Measurements from ENCODE around the gene PRUNE2. TPM values are rescaled to one million over a fixed set of nuclear protein-coding genes. Genes with fewer than 3 reads are reported as not detected.
A peak's percentile ranks its signal among the peaks of the same experiment; 100 is the strongest.

PRUNE2 gene
- total and polyA plus RNA-seq, 2 of the 8 experiments (the other 6 are each of a cell fraction or from before 2014, with no cell fraction given) = 5.5 to 13.3 TPM

GRCh38 chr9:76646249-76646648 is 259.7 kb downstream of the PRUNE2 start:
- DNase-seq (ENCODE audit: low read depth in 1 of 2, low spot score in 2 of 2) = no peak
- no peaks in the 10 kb centered on the region for H4K20me1 ChIP-seq (replicated peaks in 1 of 2; ENCODE audit: control insufficient read depth in 1 of 2, insufficient read depth in 2 of 2, low read length in 2 of 2)
- TF ChIP-seq PHF8 (conservative IDR thresholded peaks at IDR 0.05; ENCODE audit: low read depth, low read length) = no peak
- TF ChIP-seq HDAC2 (IDR thresholded peaks at IDR 0.05; ENCODE audit: borderline replicate concordance in 1 of 2, low read depth in 2 of 2, low read length in 2 of 2) = no peak
- TF ChIP-seq TCF12 (IDR thresholded peaks at IDR 0.05; ENCODE audit: low read depth, low read length) = no peak
- no peak for TF ChIP-seq BACH1 (IDR thresholded peaks at IDR 0.05; ENCODE audit: low read length)
- no peak for TF ChIP-seq NANOG (IDR thresholded peaks at IDR 0.05; ENCODE audit: insufficient read depth, low read depth, low read length, poor library complexity, severe bottlenecking)
- no peak for TF ChIP-seq FOSL1 (IDR thresholded peaks at IDR 0.05; ENCODE audit: insufficient read depth, low read depth, low read length)
- TF ChIP-seq KDM5A (IDR thresholded peaks at IDR 0.05; ENCODE audit: low read length) = no peak
- no peak for TF ChIP-seq GABPA (IDR thresholded peaks at IDR 0.05; ENCODE audit: borderline replicate concordance, insufficient read depth, low read length)
- no peak for TF ChIP-seq TBP (IDR thresholded peaks at IDR 0.05; ENCODE audit: low read depth, low read length)
- no peak for TF ChIP-seq POLR2A (IDR thresholded peaks at IDR 0.05; ENCODE audit: control extremely low read depth in 1 of 2, low read depth in 2 of 2, low read length in 2 of 2)
- TF ChIP-seq CBX8 (IDR thresholded peaks at IDR 0.05; ENCODE audit: borderline replicate concordance, low read depth, low read length) = no peak
- TF ChIP-seq EP300 (IDR thresholded peaks at IDR 0.05; ENCODE audit: borderline replicate concordance in 1 of 2, low read depth in 2 of 2, low read length in 2 of 2) = no peak
- no peak for TF ChIP-seq TEAD4 (IDR thresholded peaks at IDR 0.05; ENCODE audit: low read depth, low read length)
- no peak for TF ChIP-seq TAF7 (optimal IDR thresholded peaks at IDR 0.05; ENCODE audit: borderline replicate concordance, low read depth, low read length)

More at GRCh38 chr9:76646249-76646648, 259.7 kb downstream of the PRUNE2 start:
- no peak overlapping the region for H3K14ac ChIP-seq (ENCODE audit: insufficient read length)
- H2BK120ac ChIP-seq (replicated peaks; ENCODE audit: low read depth, low read length) = no peak overlapping the region
- no peak overlapping the region for H3K4me3 ChIP-seq (ENCODE audit: extremely low read depth in 1 of 4, insufficient read depth in 2 of 4, low read depth in 3 of 4, low read length in 4 of 4)
- ChIA-PET CTCF (ENCODE audit: partially characterized antibody) (interaction anchor here (0.5 to 1.7 kb wide), 4 partner anchors 10 to 655 kb away, joined by 3 to 4 read pairs (median 3); no protein-coding TSS in a partner anchor), POLR2A (ENCODE audit: partially characterized antibody) (no interaction called here)
- no peak overlapping the region for H3K56ac ChIP-seq (replicated peaks; ENCODE audit: insufficient read length, low read depth, low read length)
- peak overlapping the region; percentile 42; the same call in 1 of the 2 replicates for H2AK5ac ChIP-seq (ENCODE audit: low read depth, low read length)
- H3K9ac ChIP-seq (replicated peaks in 1 of 4; ENCODE audit: extremely low read depth in 1 of 4, low read depth in 3 of 4, low read length in 3 of 4) = no peak overlapping the region
- H3K4ac ChIP-seq (replicated peaks; ENCODE audit: insufficient read length, low read depth, low read length) = no peak overlapping the region
- H3K27me3 ChIP-seq (replicated peaks in 1 of 4; ENCODE audit: control insufficient read depth in 3 of 4, extremely low read depth in 1 of 4, insufficient read depth in 3 of 4, low read length in 3 of 4) = no peaks in the 10 kb centered on the region
- H4K91ac ChIP-seq (replicated peaks; ENCODE audit: insufficient read length, low read length) = no peak overlapping the region
- H3K23me2 ChIP-seq (ENCODE audit: low read depth, low read length) = no peaks in the 10 kb centered on the region
- H2BK20ac ChIP-seq (ENCODE audit: low read length) = no peak overlapping the region
- no peak overlapping the region for H2BK5ac ChIP-seq (ENCODE audit: low read depth, low read length)
- no peak overlapping the region for H3K23ac ChIP-seq (ENCODE audit: insufficient read length)
- WGBS, 2 experiments (ENCODE audit: extremely low coverage in 1 of 2, insufficient coverage in 1 of 2, insufficient read length in 1 of 2, insufficient replicate concordance in 2 of 2, low coverage in 1 of 2, low lambda C conversion rate in 2 of 2, missing lambda C conversion rate in 1 of 2) = 94% methylated on average over 4 of the region's 4 CpGs; no CpG with 5 or more reads in 1 of the 2 experiments
- no peak overlapping the region for H4K5ac ChIP-seq (ENCODE audit: insufficient read length, low read depth, low read length)
- no peak overlapping the region for H4K8ac ChIP-seq (ENCODE audit: extremely low read depth, insufficient read depth, low read length)
- no peak overlapping the region for H3K27ac ChIP-seq (ENCODE audit: low read depth, low read length)
- no peak overlapping the region for H2AFZ ChIP-seq (ENCODE audit: low read length)
- no peak overlapping the region for H2BK15ac ChIP-seq (ENCODE audit: low read length)
- H2BK12ac ChIP-seq (ENCODE audit: low read depth, low read length) = no peak overlapping the region
- no peak overlapping the region for H3K4me2 ChIP-seq (ENCODE audit: insufficient read depth in 1 of 2, low read depth in 2 of 2, low read length in 2 of 2)
- FAIRE-seq = no peak
- no peaks in the 10 kb centered on the region for H3K79me1 ChIP-seq (ENCODE audit: low read depth, low read length)
- H3K79me2 ChIP-seq (ENCODE audit: control insufficient read depth in 1 of 2, insufficient read depth in 2 of 2, low read length in 2 of 2) = no peaks in the 10 kb centered on the region
- H3K4me1 ChIP-seq (replicated peaks in 1 of 4; ENCODE audit: control insufficient read depth in 3 of 4, insufficient read depth in 4 of 4, low read length in 3 of 4) = peaks cover 10 to 14% (median 11%) of the 10 kb centered on the region in 4 experiments
- H3K18ac ChIP-seq (ENCODE audit: extremely low read depth, low read length) = no peak overlapping the region
- H3K36me3 ChIP-seq (ENCODE audit: control insufficient read depth in 2 of 4, insufficient read depth in 4 of 4, low read length in 3 of 4) = no peaks in the 10 kb centered on the region
- H3K9me3 ChIP-seq (ENCODE audit: insufficient read depth in 2 of 2, low read depth in 1 of 2, low read length in 1 of 2) = no peaks in the 10 kb centered on the region

Data from H1 (cell line).